NCI-H2081 treated with DMSO at 0.1 percent for 48 hours (cell line): ENCODE measurements around the gene NEU3.

Experiments used
- DNase-seq: peaks from one replicate; lab custom pipeline; 2025; lab: John Stamatoyannopoulos, UW

The NEU3 gene

DNA sequence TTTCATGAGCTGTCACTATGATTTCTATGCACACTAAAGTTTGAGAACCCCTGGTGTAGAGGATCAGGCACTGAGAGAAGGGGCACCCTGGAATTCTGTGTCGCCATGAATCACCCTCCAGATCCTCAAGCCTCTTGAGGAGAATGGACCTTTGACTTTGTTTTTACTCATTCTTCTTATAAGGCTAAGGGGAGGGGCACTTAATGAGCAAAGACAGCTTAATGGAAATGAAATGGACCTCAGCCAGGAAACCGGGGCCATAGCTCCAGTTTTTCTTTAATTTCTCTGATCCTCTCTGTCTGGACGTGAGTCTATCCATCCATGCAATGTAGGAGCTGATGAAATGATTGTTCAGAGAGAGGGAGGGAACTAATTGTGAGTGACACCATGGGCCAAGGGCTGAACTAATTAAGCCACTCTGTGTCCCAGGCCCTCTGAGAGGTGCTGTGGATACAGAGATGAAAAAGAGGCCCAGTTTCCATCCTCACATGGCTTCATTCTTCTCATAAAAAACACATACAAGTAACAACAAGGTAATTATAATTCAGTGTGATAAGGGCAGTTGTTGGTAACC lies 75.1 kb downstream of the NEU3 start:
- DNase-seq: no peak

DNA sequence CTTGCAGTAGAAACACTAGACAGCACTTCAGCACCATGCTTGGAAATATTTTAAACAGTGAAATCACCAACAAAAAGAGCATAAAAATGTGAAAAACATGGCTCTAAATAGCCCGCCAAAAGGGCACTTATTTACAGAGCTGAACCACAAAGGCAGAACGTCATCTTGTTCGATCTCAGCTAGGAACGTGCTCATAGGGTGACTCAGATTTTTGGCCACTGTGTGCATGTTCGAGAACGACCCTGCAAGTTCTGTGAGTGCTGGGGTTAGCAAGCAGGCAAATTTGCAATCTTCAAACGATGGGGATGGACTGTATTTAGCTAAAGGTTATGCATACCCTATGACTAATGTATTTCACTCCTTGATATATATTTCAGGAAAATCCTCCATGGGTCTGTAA lies 77.3 kb downstream of the NEU3 start:
- no peak for DNase-seq
